HG02884 (cell line): Measurements from ENCODE around the gene CHMP4A.
"Not testable (repeated sequence)": the region's sequence is repeated elsewhere in the genome, so short reads cannot be mapped to it uniquely, and the experiment has no call there.

Experiments
- ATAC-seq: cut with Tn5 transposase; IDR thresholded peaks from one replicate; pipeline ENCODE4 v1.9.1; 2021; ENCODE audit warnings: mild to moderate bottlenecking, moderate library complexity; ENCODE audit not compliant: unreplicated experiment

CHMP4A gene

GRCh38 chr14:24226473-24226872, 13.2 kb upstream of the CHMP4A start:
- no peak for ATAC-seq

- ATAC-seq = no peak
These were observed 11.4 kb upstream of the CHMP4A start for GRCh38 chr14:24224618-24225071.

GRCh38 chr14:24222987-24223386, 9.7 kb upstream of the CHMP4A start:
- ATAC-seq = not testable (repeated sequence)

- ATAC-seq = no peak
These were observed 6.2 kb upstream of the CHMP4A start for GRCh38 chr14:24219521-24219920.

- ATAC-seq = no peak
These were observed 5.8 kb upstream of the CHMP4A start for GRCh38 chr14:24219080-24219479.

- not testable (repeated sequence) for ATAC-seq
These were observed 3.6 kb upstream of the CHMP4A start for GRCh38 chr14:24216876-24217275.

- no peak for ATAC-seq
These were observed 3.0 kb upstream of the CHMP4A start for GRCh38 chr14:24216345-24216699.

- ATAC-seq = peak; percentile 55
These were observed 2.4 kb upstream of the CHMP4A start, which contains the start of gene MDP1 for GRCh38 chr14:24215495-24216344. MDP1 (minus strand) TSS chr14:24216066; CDS start chr14:24215955, 111 bp downstream.

GRCh38 chr14:24213866-24214662, 776 bp upstream of the CHMP4A start:
- no peak for ATAC-seq

GRCh38 chr14:24211311-24211710, 2.0 kb downstream of the CHMP4A start:
- no peak for ATAC-seq

GRCh38 chr14:24207625-24208024, 5.7 kb downstream of the CHMP4A start:
- ATAC-seq = no peak

- no peak for ATAC-seq
These were observed 6.2 kb downstream of the CHMP4A start for GRCh38 chr14:24207104-24207551.

- no peak for ATAC-seq
These were observed 6.8 kb downstream of the CHMP4A start for GRCh38 chr14:24206260-24207103.

GRCh38 chr14:24204163-24205146, 8.8 kb downstream of the CHMP4A start:
- no peak for ATAC-seq

- not testable (repeated sequence) for ATAC-seq
These were observed 9.9 kb downstream of the CHMP4A start for GRCh38 chr14:24203249-24203886.

- not testable (repeated sequence) for ATAC-seq
These were observed 10.8 kb downstream of the CHMP4A start for GRCh38 chr14:24202538-24202937.

- ATAC-seq = no peak
These were observed 14.3 kb downstream of the CHMP4A start for GRCh38 chr14:24198814-24199524.

- no peak for ATAC-seq
These were observed 16.2 kb downstream of the CHMP4A start for GRCh38 chr14:24197056-24197450.
